Liver (tissue), 9 donors: ENCODE measurements around the gene ACTL9. TPM values are rescaled to one million over a fixed set of nuclear protein-coding genes. Genes with fewer than 3 reads are reported as not detected.

ENCODE experiments used
- DNase-seq: peaks from one replicate; pipeline ENCODE4 v3.0.0-alpha.2; 2017; ENCODE audit warnings: low spot score
- H3K27ac ChIP-seq, 2 donors: one replicate each; pipeline ENCODE4 v1.7.0; 2013; ENCODE audit warnings: inconsistent platforms in 2 of 2, low read length in 2 of 2, control low read depth in 1 of 2, low read depth in 1 of 2, mild to moderate bottlenecking in 1 of 2
- H3K27me3 ChIP-seq, 4 donors: one replicate each; pipeline versions ENCODE4 v1.6.1 to v1.7.0; 2013; ENCODE audit warnings: low read length in 3 of 4, inconsistent platforms in 1 of 4, mild to moderate bottlenecking in 1 of 4, moderate library complexity in 1 of 4; ENCODE audit not compliant: control insufficient read depth in 4 of 4, insufficient read depth in 4 of 4
- H3K36me3 ChIP-seq, 4 donors: one replicate each; pipeline versions ENCODE4 v1.6.1 to v1.7.0; 2013; ENCODE audit warnings: low read length in 3 of 4, mild to moderate bottlenecking in 3 of 4, low read depth in 1 of 4, moderate library complexity in 1 of 4; ENCODE audit not compliant: control insufficient read depth in 4 of 4, insufficient read depth in 3 of 4
- H3K4me1 ChIP-seq, 4 donors: one replicate each; pipeline versions ENCODE4 v1.6.1 to v1.7.0; 2013; ENCODE audit warnings: low read length in 3 of 4, mild to moderate bottlenecking in 3 of 4, moderate library complexity in 1 of 4; ENCODE audit not compliant: control insufficient read depth in 4 of 4, insufficient read depth in 4 of 4
- H3K4me3 ChIP-seq, 3 donors: one replicate each; pipeline versions ENCODE4 v1.6.1 to v1.7.0; 2013; ENCODE audit warnings: low read length in 3 of 3, control low read depth in 1 of 3, low read depth in 1 of 3, mild to moderate bottlenecking in 1 of 3
- H3K9ac ChIP-seq, 2 donors: one replicate each; pipeline ENCODE4 v1.7.0; 2013; ENCODE audit warnings: low read length in 2 of 2, mild to moderate bottlenecking in 2 of 2, moderate library complexity in 2 of 2, control low read depth in 1 of 2, low read depth in 1 of 2
- H3K9me3 ChIP-seq, 4 donors: one replicate each; pipeline versions ENCODE4 v1.6.1 to v1.7.0; 2013; ENCODE audit warnings: low read length in 3 of 4; ENCODE audit not compliant: control insufficient read depth in 4 of 4
- ATF3 ChIP-seq: IDR thresholded peaks from 2 replicates; pipeline ENCODE4 v1.6.1; 2016; ENCODE audit warnings: antibody characterized with exemption
- CTCF ChIP-seq: fragments of 150-350 bp; IDR thresholded peaks from 2 replicates; pipeline ENCODE4 v1.5.1; 2017; ENCODE audit warnings: improper control_type of control experiment, low read depth, low read length; ENCODE audit not compliant: missing input control
- FOXA1 ChIP-seq: IDR thresholded peaks from 2 replicates; pipeline ENCODE4 v1.6.1; 2016; ENCODE audit warnings: antibody characterized with exemption
- FOXA2 ChIP-seq: IDR thresholded peaks from 2 replicates; pipeline ENCODE4 v1.6.1; 2016; ENCODE audit warnings: antibody characterized with exemption
- GABPA ChIP-seq, 2 donors: IDR thresholded peaks in 1 of 2; conservative IDR thresholded peaks in 1 of 2; 2 replicates each; pipeline ENCODE4 v1.6.1; 2016; ENCODE audit warnings: antibody characterized with exemption in 2 of 2, mild to moderate bottlenecking in 1 of 2, moderate library complexity in 1 of 2
- HNF4A ChIP-seq, 2 donors: conservative IDR thresholded peaks; 2 replicates each; pipeline ENCODE4 v1.6.1; 2016; ENCODE audit warnings: antibody characterized with exemption in 2 of 2, mild to moderate bottlenecking in 2 of 2
- HNF4G ChIP-seq: IDR thresholded peaks from 2 replicates; pipeline ENCODE4 v1.6.1; 2016; ENCODE audit warnings: antibody characterized with exemption
- JUND ChIP-seq, 2 donors: IDR thresholded peaks; 2 replicates each; pipeline ENCODE4 v1.6.1; 2016; ENCODE audit warnings: antibody characterized with exemption in 2 of 2
- MAX ChIP-seq: IDR thresholded peaks from 2 replicates; pipeline ENCODE4 v1.6.1; 2016; ENCODE audit warnings: antibody characterized with exemption
- NR2F2 ChIP-seq: IDR thresholded peaks from 2 replicates; pipeline ENCODE4 v1.6.1; 2016; ENCODE audit warnings: antibody characterized with exemption
- RAD21 ChIP-seq, 2 donors: IDR thresholded peaks; 2 replicates each; pipeline ENCODE4 v1.6.1; 2016; ENCODE audit warnings: antibody characterized with exemption in 2 of 2, mild to moderate bottlenecking in 2 of 2
- REST ChIP-seq: IDR thresholded peaks from 2 replicates; pipeline ENCODE4 v1.6.1; 2016; ENCODE audit warnings: antibody characterized with exemption, mild to moderate bottlenecking
- RXRA ChIP-seq, 2 donors: IDR thresholded peaks; 2 replicates each; pipeline ENCODE4 v1.6.1; 2017 to 2018; ENCODE audit warnings: antibody characterized with exemption in 2 of 2, mild to moderate bottlenecking in 1 of 2
- YY1 ChIP-seq: IDR thresholded peaks from 2 replicates; pipeline ENCODE4 v1.6.1; 2016; ENCODE audit warnings: antibody characterized with exemption, mild to moderate bottlenecking
- ZBTB33 ChIP-seq: IDR thresholded peaks from 2 replicates; pipeline ENCODE4 v1.6.1; 2016; ENCODE audit warnings: antibody characterized with exemption
- WGBS: extraction: QIAGEN DNeasy Blood & Tissue Kit; methylation state at CpG from one replicate; pipeline ENCODE4 v1.1.7; 2013; 5-methylcytosine and 5-hydroxymethylcytosine counted together
- polyA plus RNA-seq, 2 donors: library from polyadenylated mRNA; stranded (reverse) in 1 of 2; unstranded in 1 of 2; fragments of 200-250 nt in 1 of 2; fragments of >200 nt in 1 of 2; fragmentation: Nextera tagmentation in 1 of 2; extraction: Ambion mirVana in 1 of 2; gene quantifications; one replicate each; pipeline versions ENCODE4 v1.2.1 to v1.2.3, GENCODE V29; 2013 to 2015
- total RNA-seq, 2 donors: library from RNA; depleted of rRNA; stranded (reverse); fragments of >200 nt; gene quantifications; one replicate each; pipeline ENCODE4 v1.2.3, GENCODE V29; 2014
- donor health status: healthy.
- donor health status: healthy.
- donor health status: healthy.
- donor health status: healthy.
- donor health status: healthy.

ACTL9 gene
- total and polyA plus RNA-seq, 4 donors: not detected

- no peak for DNase-seq
- 74% methylated on average over 12 of the region's 12 CpGs for WGBS
- no peak overlapping the region for H3K9ac ChIP-seq
- H3K36me3 ChIP-seq: no peaks in the 10 kb centered on the region
- peaks cover 0 to 4% (median under 1%) of the 10 kb centered on the region in 4 donors for H3K4me1 ChIP-seq
- no peak overlapping the region for H3K27ac ChIP-seq
- TF ChIP-seq HNF4A (conservative IDR thresholded peaks at IDR 0.05) (no peak), YY1 (no peak), RXRA (IDR thresholded peaks at IDR 0.05) (no peak), NR2F2 (no peak), FOXA2 (no peak), FOXA1 (no peak)
- no peak overlapping the region for H3K4me3 ChIP-seq
- H3K27me3 ChIP-seq: no peaks in the 10 kb centered on the region
- no peaks in the 10 kb centered on the region for H3K9me3 ChIP-seq
Observed at GRCh38 chr19:8655340-8655709, 43.3 kb downstream of the ACTL9 start.

- Histone ChIP-seq H3K36me3 (no peaks in the 10 kb centered on the region), H3K9ac (no peak overlapping the region), H3K9me3 (no peaks in the 10 kb centered on the region), H3K27me3 (no peaks in the 10 kb centered on the region), H3K27ac (no peak overlapping the region), H3K4me1 (peaks cover 0 to 4% (median under 1%) of the 10 kb centered on the region in 4 donors), H3K4me3 (peak overlapping the region in 1 of 3 donors; percentile 32)
- DNase-seq: peak; percentile 68
- TF ChIP-seq HNF4A (conservative IDR thresholded peaks at IDR 0.05) (no peak), GABPA (IDR thresholded peaks at IDR 0.05 in 1 of 2, conservative IDR thresholded peaks at IDR 0.05 in 1 of 2) (no peak), JUND (IDR thresholded peaks at IDR 0.05) (no peak), ZBTB33 (no peak), ATF3 (no peak), FOXA2 (no peak), RXRA (IDR thresholded peaks at IDR 0.05) (no peak), REST (no peak), CTCF (peak; percentile 91), RAD21 (IDR thresholded peaks at IDR 0.05) (peak; percentile 85 to 87), MAX (no peak), HNF4G (no peak), YY1 (no peak)
- 6% methylated on average over 15 of the region's 15 CpGs for WGBS
Observed at GRCh38 chr19:8654591-8655339, 43.8 kb downstream of the ACTL9 start.
